ENCODE results near the gene GRID1.

The GRID1 gene

GRCh38 chr10:86350897-86351296 lies 15.7 kb downstream of the GRID1 start:
- DNase-seq: no peak

GRCh38 chr10:86349940-86350630 lies 16.5 kb downstream of the GRID1 start:
- no peak for DNase-seq

GRCh38 chr10:86349474-86349873 lies 17.1 kb downstream of the GRID1 start:
- DNase-seq: peak in 1 of 2 experiments; percentile 34

GRCh38 chr10:86348321-86349210 lies 18.0 kb downstream of the GRID1 start:
- DNase-seq: peak in 1 of 2 experiments; percentile 7

GRCh38 chr10:86347856-86348255 lies 18.7 kb downstream of the GRID1 start:
- no peak for DNase-seq

GRCh38 chr10:86346799-86347665 lies 19.6 kb downstream of the GRID1 start:
- DNase-seq: no peak

GRCh38 chr10:86345859-86346798 lies 20.5 kb downstream of the GRID1 start:
- no peak for DNase-seq

GRCh38 chr10:86345296-86345858 lies 21.2 kb downstream of the GRID1 start:
- no peak for DNase-seq

GRCh38 chr10:86344714-86345161 lies 21.9 kb downstream of the GRID1 start:
- peak in 1 of 2 experiments; percentile 15 for DNase-seq

- no peak for DNase-seq
Measured at GRCh38 chr10:86344281-86344680, 22.3 kb downstream of the GRID1 start.

GRCh38 chr10:86343761-86344160 lies 22.8 kb downstream of the GRID1 start:
- no peak for DNase-seq

- DNase-seq: no peak
Measured at GRCh38 chr10:86342111-86342863, 24.3 kb downstream of the GRID1 start.

- DNase-seq: no peak
Measured at GRCh38 chr10:86341361-86341811, 25.2 kb downstream of the GRID1 start.

- DNase-seq: no peak
Measured at GRCh38 chr10:86340991-86341260, 25.7 kb downstream of the GRID1 start.

- no peak for DNase-seq
Measured at GRCh38 chr10:86340176-86340990, 26.2 kb downstream of the GRID1 start.

- no peak for DNase-seq
Measured at GRCh38 chr10:86339226-86339865, 27.2 kb downstream of the GRID1 start.

GRCh38 chr10:86337121-86337601 lies 29.4 kb downstream of the GRID1 start:
- DNase-seq: no peak

GRCh38 chr10:86336341-86336740 lies 30.3 kb downstream of the GRID1 start:
- DNase-seq: no peak

- DNase-seq: no peak
Measured at GRCh38 chr10:86335831-86336230, 30.8 kb downstream of the GRID1 start.
